Stimulated activated CD8-positive, alpha-beta memory T cell treated with anti-CD3 and anti-CD28 coated beads, Interleukin-12 subunit alpha, Interleukin-12 subunit beta, amount 100 ng/mL, for 24 hours (primary cell): ENCODE measurements around the gene ODF4.
"Not testable (repeated sequence)": the region's sequence is repeated elsewhere in the genome, so short reads cannot be mapped to it uniquely, and the experiment has no call there.

Experiments
- DNase-seq: peaks from one replicate; pipeline ENCODE4 v3.0.0-alpha.2; 2020; ENCODE audit errors: extremely low read depth

Gene ODF4

DNA sequence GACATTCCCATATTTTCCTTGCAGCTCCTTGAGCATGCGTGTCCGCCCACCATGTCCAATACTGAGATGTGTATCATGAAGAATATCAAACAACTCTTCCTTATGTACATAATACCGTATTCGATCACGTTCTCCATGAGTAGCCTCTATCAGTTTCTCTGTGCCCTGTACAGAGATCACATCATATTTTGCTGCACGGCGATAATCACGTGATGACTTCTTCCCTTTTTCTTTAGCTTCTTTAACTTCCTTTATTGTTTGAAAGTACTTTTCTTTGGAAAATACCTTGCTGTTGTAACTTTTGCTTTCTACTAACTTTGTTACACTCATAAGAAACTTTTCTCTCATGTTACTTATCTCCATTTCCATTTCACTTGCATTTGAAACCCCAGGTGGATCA lies 30.3 kb downstream of the ODF4 start:
- DNase-seq: no peak

DNA sequence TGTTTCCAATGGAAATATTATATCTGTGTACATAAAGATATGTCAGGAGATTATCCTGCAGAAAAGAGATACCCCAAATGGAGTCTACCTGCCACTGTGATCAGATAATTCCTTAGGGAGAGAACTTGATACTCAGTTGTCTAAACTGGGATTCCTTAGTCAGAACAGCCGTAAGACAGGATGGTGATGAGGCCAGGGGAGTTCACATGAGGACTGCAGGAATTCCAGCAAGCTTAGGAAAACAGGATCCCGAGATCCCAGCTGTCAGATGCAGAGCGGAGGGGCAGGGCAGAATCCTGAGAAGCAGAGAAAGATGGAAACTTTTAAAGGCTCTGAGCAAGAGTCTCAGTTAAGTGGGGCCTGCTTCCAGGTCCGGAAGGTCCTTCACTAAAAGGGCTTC lies 32.1 kb downstream of the ODF4 start:
- DNase-seq: no peak

DNA sequence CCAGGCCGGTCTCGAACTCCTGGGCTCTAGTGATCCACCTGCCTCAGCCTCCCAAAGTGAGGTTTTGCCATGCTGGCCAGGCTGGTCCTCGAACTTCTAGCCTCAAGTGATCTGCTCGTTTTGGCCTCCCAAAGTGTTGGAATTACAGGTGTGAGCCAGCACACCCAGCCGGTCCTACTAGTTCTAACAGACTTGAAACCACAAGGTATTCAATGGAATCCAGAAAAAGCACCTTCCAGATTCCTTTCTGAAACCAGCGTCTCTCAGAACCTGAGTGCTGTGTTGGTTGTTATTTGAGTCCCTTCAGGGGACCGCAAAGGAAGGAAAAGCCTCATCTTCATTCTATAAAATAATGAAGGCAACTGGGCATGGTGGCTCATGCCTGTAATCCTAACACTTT lies 32.8 kb downstream of the ODF4 start:
- DNase-seq: no peak

GRCh38 chr17:8373856-8374255 lies 34.2 kb downstream of the ODF4 start:
- DNase-seq: not testable (repeated sequence)

- no peak for DNase-seq
Observed at GRCh38 chr17:8375738-8376259, 36.2 kb downstream of the ODF4 start.

- peak; percentile 75 for DNase-seq
Observed at GRCh38 chr17:8376271-8377067, 36.8 kb downstream of the ODF4 start, which contains the start of gene KRABD2. Gene KRABD2 (minus strand): TSS chr17:8376704.

DNA sequence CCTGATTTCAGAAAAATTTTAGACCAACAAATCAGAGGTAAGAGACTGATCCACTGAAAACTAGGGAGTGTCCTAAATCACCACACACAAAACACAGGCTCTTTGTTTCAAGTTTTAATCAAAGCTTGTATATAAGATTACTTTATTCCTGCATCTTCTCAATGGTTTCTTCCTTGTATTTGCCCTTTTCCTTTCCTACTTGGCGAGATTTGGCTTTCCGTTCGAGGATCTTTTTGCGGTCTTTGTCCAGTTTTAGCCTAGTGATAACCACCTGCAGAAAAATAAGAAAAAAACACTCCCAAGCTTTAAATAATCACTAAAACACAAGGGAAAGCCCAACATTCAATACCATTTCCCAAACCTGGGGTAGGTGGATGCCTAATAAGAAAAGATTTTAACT lies 37.8 kb downstream of the ODF4 start:
- no peak for DNase-seq

DNA sequence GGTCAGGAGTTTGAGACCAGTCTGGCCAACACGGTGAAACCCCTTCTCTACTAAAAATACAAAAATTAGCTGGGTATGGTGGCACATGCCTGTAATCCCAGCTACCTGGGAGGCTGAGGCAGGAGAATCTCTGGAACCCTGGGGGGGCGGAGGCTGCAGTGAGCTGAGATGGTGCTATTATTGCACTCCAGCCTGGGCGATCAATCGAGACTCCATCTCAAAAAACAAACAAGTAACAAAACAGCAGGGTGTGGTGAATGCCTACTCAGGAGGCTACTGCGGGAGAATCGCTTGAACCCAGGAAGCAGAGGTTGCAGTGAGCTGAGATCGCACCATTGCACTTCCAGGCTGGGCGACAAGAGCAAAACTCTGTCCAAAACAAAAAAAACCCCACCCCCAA lies 38.5 kb downstream of the ODF4 start:
- not testable (repeated sequence) for DNase-seq

DNA sequence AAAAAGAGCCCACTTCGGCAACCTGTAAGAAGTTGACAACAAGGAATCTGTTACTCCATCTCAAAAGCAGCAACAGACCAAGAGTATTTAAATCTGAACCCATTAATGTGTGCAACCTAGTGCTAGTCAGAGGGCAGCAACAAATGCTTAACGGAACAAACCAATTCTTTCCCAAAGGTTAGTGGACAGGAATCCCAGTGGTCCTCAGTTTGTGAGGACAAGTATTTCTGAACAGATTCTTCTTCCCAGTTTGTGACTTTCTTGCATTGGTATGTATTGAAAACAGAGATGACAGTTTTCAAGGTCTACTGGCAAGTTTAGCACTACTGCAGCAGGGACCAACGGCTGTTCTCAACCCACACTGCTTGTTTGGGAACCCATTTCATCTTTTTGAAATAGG lies 40.4 kb downstream of the ODF4 start:
- DNase-seq: no peak

DNA sequence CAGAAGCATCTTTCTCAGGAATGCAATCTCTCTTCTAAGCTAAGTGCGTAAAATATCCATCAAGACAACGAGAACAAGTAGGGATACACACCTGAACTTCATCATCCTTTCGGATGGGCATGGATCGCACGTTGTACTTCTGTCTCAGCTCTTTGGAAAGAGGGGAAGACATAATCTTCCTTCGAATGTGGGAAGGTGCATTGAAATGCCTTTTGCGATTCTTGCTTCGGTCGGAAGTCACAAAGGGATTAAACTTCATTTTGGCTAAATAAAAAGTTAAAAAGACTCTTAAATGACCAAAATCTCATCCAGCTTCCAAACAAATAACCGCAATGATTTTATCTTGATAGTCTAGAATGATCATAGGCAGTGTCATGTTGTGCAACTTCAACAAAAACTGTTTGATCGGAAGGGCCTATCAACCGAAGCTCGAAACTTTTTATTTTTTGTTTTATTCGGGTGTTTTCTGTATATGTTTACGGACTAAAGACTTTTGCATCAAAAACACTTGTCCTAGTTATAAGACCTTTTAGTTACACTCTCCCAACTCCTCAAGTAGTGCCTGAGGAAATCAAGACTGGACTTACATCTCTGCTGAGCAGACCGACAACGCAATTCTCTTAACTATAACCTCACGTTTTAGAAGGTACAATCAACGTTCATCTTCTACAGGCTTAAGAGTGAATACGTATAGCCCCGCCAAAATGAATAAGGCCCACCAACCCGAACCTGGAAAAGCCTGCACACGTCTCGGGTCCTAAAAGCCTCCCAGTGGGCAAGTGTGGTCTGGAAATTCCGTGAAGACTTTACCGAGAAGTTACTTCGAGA lies 42.6 kb downstream of the ODF4 start:
- DNase-seq: no peak

GRCh38 chr17:8382880-8383142 lies 43.2 kb downstream of the ODF4 start:
- no peak for DNase-seq

- DNase-seq: peak; percentile 76
Observed at GRCh38 chr17:8383143-8383822, 43.6 kb downstream of the ODF4 start, which contains the start of gene RPL26. Gene RPL26 (minus strand): TSS chr17:8383193. CDS start chr17:8382310, 883 bp downstream.

DNA sequence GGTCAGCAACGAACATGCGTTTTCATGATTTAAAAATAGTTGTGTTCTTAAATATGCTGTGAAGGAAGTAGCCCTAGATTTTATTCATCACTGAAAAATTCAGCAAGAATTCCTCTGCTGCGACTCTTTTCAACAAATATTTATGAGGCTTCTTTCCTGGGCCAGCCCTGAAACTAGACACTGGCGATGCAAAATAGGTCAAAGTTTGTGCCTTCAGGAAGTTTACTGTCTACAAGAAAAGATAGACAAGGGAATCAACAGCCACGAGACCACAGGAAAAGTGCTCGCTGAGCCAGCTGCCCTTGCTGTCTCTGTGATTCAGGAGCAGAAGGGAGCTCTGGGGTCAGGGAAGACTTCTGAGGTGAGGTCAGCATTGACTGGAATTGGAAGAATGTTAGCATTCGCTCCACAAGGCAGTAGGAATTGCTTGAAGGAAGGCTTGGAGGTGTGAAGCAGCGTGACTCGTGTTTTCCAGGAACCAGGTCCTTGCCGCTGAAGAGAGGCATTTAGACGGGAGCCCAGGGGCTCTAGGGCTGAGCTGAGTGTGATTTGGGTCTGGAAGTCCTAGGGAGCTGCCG lies 45.2 kb downstream of the ODF4 start:
- DNase-seq: no peak

DNA sequence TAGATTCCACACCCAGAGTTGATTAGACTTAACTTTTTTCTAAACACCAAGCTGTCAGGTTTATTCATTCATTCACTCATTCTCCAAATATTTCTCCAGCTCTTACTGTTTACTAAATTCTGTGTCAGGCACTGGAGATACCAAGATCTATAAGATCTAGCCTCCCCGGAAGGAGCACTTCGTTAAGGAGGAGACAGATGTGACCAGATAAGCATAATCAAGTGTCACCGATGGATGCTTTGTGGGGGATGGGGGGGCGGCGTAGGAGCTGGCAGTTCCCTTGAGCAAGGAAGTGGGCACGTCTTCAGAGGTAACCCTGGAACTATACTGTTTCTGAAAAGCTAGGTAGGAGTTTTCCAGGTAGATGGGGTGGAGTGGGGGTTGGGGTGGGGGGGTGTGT lies 47.2 kb downstream of the ODF4 start:
- DNase-seq: no peak

GRCh38 chr17:8387914-8388651 lies 48.4 kb downstream of the ODF4 start:
- DNase-seq: no peak

DNA sequence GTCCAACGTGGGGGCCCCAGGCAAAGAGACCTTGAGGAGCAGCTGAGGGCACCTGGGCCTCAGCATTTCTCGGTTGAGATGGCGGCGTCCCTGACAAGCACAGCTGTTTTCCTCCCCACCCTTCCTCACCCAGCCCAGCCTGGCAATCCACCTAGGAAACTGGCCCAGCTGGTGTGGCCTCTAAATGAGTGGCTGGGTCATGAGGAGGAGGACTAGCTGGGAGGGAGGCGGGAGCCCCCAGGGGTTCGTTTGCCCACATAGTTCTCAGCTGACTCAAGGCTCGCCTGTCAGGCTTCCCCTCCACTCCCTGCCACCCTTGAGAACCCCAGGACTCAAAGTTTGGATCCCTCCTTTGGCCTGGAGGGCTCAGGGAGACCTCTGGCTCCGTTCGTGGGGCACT lies 52.1 kb downstream of the ODF4 start:
- DNase-seq: no peak

DNA sequence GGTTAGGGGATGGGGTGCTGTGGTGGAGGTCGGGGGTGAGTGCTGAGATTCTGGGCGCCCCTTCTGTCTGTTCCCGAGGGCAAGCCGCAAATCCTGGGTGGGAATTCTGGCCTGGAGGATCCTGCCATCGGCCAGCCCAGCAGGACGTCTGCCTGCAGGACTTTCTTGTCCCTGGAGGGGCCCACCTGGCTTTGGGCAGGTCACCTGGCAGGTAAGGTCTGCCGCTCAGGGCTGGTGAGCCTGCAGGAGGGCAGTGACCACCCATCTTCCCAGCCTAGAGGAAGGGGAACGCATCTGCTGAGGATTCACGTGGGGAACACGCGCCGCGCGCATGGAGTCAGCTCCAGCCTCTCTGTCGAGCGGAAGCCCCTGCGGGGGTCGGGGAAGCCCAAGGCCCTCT lies 52.6 kb downstream of the ODF4 start:
- no peak for DNase-seq

DNA sequence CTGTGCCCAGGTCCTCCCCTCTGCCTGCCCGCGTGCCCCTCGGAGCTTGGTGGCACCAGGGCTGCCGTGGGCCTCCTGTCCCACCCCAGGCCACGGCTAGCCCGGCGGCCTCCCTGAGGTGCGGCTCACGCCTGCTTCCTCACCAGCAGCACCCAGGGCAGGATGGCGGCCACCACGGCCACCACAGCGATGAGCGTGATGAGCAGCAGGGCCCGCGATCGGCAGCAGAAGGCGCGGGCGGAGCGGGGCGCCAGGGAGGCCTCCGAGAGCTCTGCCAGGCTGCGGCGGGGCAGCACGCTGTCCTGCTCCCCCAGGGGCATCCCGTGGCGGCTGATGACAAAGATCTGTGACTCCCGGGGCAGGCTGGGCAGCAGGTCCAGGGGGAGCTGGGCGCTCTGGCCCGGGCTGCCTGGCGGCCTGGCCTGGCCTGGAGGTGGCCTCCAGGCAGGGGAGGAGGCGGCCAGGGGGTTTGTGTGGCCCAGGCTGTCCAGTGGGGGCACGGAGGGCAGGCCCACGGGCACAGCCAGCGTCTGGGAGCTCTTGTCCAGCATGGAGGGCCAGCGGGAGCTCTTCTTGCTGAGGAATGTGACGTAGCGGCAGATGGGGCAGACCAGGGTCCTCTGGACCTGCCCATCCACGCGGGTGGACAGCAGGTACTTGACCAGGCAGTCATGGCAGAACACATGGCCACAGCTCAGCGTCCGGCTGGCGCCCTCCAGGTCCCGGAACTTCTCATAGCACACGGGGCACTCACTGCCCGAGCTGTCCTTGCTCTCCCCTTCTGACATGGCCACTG lies 53.2 kb downstream of the ODF4 start:
- DNase-seq: no peak

DNA sequence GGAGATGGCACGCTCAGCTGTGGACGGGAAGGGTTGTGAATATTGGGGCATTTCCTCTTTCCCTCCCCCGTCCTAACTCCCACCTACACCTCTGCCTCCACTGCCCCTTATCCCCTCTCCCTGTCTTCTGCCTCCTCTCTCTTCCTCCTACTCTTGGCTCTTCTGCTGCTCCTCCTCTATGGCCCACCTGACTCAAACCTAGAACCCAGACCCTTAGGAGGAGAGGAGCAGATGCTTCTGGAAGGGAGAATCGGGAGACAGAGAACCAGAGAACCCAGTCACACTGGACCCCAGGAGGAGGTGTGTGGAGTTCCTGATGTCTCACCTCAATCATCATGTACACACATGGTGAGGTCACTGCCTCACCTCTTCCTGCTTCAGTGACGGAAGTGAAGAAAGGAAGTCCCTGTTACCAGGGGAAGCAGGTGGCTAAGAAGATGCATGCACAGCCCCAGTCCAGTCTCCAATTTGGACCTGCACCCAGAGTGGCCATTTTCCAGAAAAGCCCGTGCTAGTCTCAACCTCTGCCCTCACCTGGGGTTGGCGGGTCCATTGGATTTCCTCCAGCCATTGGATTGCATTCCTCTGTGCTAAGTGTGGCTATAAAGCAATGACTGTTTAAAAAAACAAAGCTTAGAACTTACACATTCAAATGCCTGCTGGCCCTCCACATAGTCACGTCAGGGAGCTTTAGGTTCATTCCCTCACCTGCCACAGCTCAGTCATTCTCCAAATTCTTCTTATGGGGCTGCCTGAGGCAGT lies 54.0 kb downstream of the ODF4 start:
- no peak for DNase-seq

GRCh38 chr17:8394497-8394896 lies 54.9 kb downstream of the ODF4 start:
- not testable (repeated sequence) for DNase-seq
